WTC11 (cell line): Measurements from ENCODE around the gene RPS21. TPM values are rescaled to one million over a fixed set of nuclear protein-coding genes. Genes with fewer than 3 reads are reported as not detected.

Experiments used
- ATF3 ChIP-seq: sonication (generic); formaldehyde crosslinking; conservative IDR thresholded peaks from 2 replicates; pipeline ENCODE4 v1.8.1; 2022; ENCODE audit warnings: mild to moderate bottlenecking, missing genetic modification reagents
- E2F1 ChIP-seq: sonication (generic); formaldehyde crosslinking; IDR thresholded peaks from 2 replicates; pipeline ENCODE4 v1.8.0; 2022; ENCODE audit warnings: mild to moderate bottlenecking, missing genetic modification reagents
- E2F4 ChIP-seq: sonication (generic); formaldehyde crosslinking; IDR thresholded peaks from 2 replicates; pipeline ENCODE4 v1.8.1; 2022; ENCODE audit warnings: low read depth, mild to moderate bottlenecking, moderate library complexity, missing genetic modification reagents, borderline replicate concordance
- ELF4 ChIP-seq: sonication (generic); formaldehyde crosslinking; IDR thresholded peaks from 2 replicates; pipeline ENCODE4 v1.8.1; 2022; ENCODE audit warnings: low read depth, mild to moderate bottlenecking, moderate library complexity, missing genetic modification reagents
- EMX1 ChIP-seq: fragments of 250-450 bp; sonication (Bioruptor Pico); IDR thresholded peaks from 2 replicates; pipeline ENCODE4 v1.8.0; 2021; ENCODE audit warnings: mild to moderate bottlenecking
- FOXK1 ChIP-seq: sonication (generic); formaldehyde crosslinking; IDR thresholded peaks from 2 replicates; pipeline ENCODE4 v1.8.0; 2022; ENCODE audit warnings: mild to moderate bottlenecking, moderate library complexity, missing genetic modification reagents
- GTF2I ChIP-seq: fragments of 250-450 bp; sonication (Bioruptor Pico); conservative IDR thresholded peaks from 2 replicates; pipeline ENCODE4 v1.4.0; 2021; ENCODE audit warnings: mild to moderate bottlenecking
- HMGXB4 ChIP-seq: sonication (generic); formaldehyde crosslinking; IDR thresholded peaks from 2 replicates; pipeline ENCODE4 v1.8.1; 2023; ENCODE audit warnings: mild to moderate bottlenecking, moderate library complexity, missing genetic modification reagents
- IRF1 ChIP-seq: sonication (generic); formaldehyde crosslinking; IDR thresholded peaks from 2 replicates; pipeline ENCODE4 v1.8.0; 2023; ENCODE audit warnings: missing genetic modification reagents
- IRF2 ChIP-seq: sonication (generic); formaldehyde crosslinking; IDR thresholded peaks from 2 replicates; pipeline ENCODE4 v1.8.0; 2022; ENCODE audit warnings: low read depth, missing genetic modification reagents, borderline replicate concordance
- JAZF1 ChIP-seq: fragments of 250-450 bp; sonication (Bioruptor Pico); IDR thresholded peaks from 2 replicates; pipeline ENCODE4 v1.9.0; 2021; ENCODE audit warnings: moderate library complexity, mild to moderate bottlenecking, inconsistent platforms
- MXD4 ChIP-seq: fragments of 250-450 bp; sonication (Bioruptor Pico); IDR thresholded peaks from 2 replicates; pipeline ENCODE4 v1.8.0; 2021; ENCODE audit warnings: mild to moderate bottlenecking, moderate library complexity, borderline replicate concordance
- OVOL2 ChIP-seq: fragments of 250-450 bp; sonication (Bioruptor Pico); IDR thresholded peaks from 2 replicates; pipeline ENCODE4 v1.9.0; 2021; ENCODE audit warnings: mild to moderate bottlenecking, borderline replicate concordance
- TCF7 ChIP-seq: sonication (generic); formaldehyde crosslinking; IDR thresholded peaks from 2 replicates; pipeline ENCODE4 v1.8.0; 2022; ENCODE audit warnings: mild to moderate bottlenecking, low read depth, missing genetic modification reagents, moderate library complexity
- TEAD4 ChIP-seq: sonication (generic); formaldehyde crosslinking; IDR thresholded peaks from 2 replicates; pipeline ENCODE4 v1.8.0; 2022; ENCODE audit warnings: mild to moderate bottlenecking, missing genetic modification reagents
- ZMAT4 ChIP-seq: fragments of 250-450 bp; sonication (Bioruptor Pico); IDR thresholded peaks from 2 replicates; pipeline ENCODE4 v1.9.0; 2021; ENCODE audit warnings: mild to moderate bottlenecking
- ZNF121 ChIP-seq: sonication (generic); formaldehyde crosslinking; IDR thresholded peaks from 2 replicates; pipeline ENCODE4 v1.8.0; 2023; ENCODE audit warnings: missing genetic modification reagents
- ZNF138 ChIP-seq: sonication (generic); formaldehyde crosslinking; conservative IDR thresholded peaks from 2 replicates; pipeline ENCODE4 v1.8.1; 2022; ENCODE audit warnings: mild to moderate bottlenecking, moderate library complexity, missing genetic modification reagents
- ZNF219 ChIP-seq: sonication (generic); formaldehyde crosslinking; IDR thresholded peaks from 2 replicates; pipeline ENCODE4 v1.8.0; 2023; ENCODE audit warnings: missing genetic modification reagents, mild to moderate bottlenecking, borderline replicate concordance
- ZNF281 ChIP-seq: sonication (generic); formaldehyde crosslinking; IDR thresholded peaks from 2 replicates; pipeline ENCODE4 v1.8.0; 2023; ENCODE audit warnings: mild to moderate bottlenecking, missing genetic modification reagents
- ZNF396 ChIP-seq: fragments of 250-450 bp; sonication (Bioruptor Pico); IDR thresholded peaks from 2 replicates; pipeline ENCODE4 v1.8.0; 2021; ENCODE audit warnings: mild to moderate bottlenecking, moderate library complexity, borderline replicate concordance
- ZNF416 ChIP-seq: fragments of 250-450 bp; sonication (Bioruptor Pico); IDR thresholded peaks from 2 replicates; pipeline ENCODE4 v1.9.0; 2021; ENCODE audit warnings: mild to moderate bottlenecking, inconsistent platforms
- ZNF423 ChIP-seq: fragments of 250-450 bp; sonication (Bioruptor Pico); IDR thresholded peaks from 2 replicates; pipeline ENCODE4 v2.1.2; 2022; ENCODE audit warnings: mild to moderate bottlenecking, moderate library complexity
- ZNF671 ChIP-seq: fragments of 250-450 bp; sonication (Bioruptor Pico); IDR thresholded peaks from 2 replicates; pipeline ENCODE4 v1.8.0; 2021; ENCODE audit warnings: mild to moderate bottlenecking
- total RNA-seq: library from RNA; stranded (reverse); gene quantifications from 3 replicates; pipeline ENCODE4 v1.2.3, GENCODE V29; 2021

The RPS21 gene
- total RNA-seq, 1 experiment from 2014 or later = 2,016 TPM

GRCh38 chr20:62368976-62369814 lies 17.7 kb upstream of the RPS21 start (continued):
- TF ChIP-seq E2F4 (CRISPR knock-in tag) (no peak), EMX1 (CRISPR knock-in tag) (no peak), ZNF121 (CRISPR knock-in tag) (no peak), ZNF396 (CRISPR knock-in tag) (no peak), ELF4 (CRISPR knock-in tag) (no peak), E2F1 (no peak), ZMAT4 (no peak), ZNF671 (CRISPR knock-in tag) (no peak), IRF1 (CRISPR knock-in tag) (no peak), HMGXB4 (CRISPR knock-in tag) (no peak), TCF7 (no peak), ZNF138 (CRISPR knock-in tag) (no peak), ZNF423 (CRISPR knock-in tag) (no peak), ATF3 (CRISPR knock-in tag) (no peak), FOXK1 (no peak), OVOL2 (CRISPR knock-in tag) (no peak), ZNF416 (no peak), TEAD4 (CRISPR knock-in tag) (no peak), ZNF219 (CRISPR knock-in tag) (no peak), IRF2 (CRISPR knock-in tag) (no peak), MXD4 (CRISPR knock-in tag) (no peak), ZNF281 (CRISPR knock-in tag) (no peak), JAZF1 (CRISPR knock-in tag) (no peak), GTF2I (no peak)
